GM21717 (cell line): ENCODE measurements around the gene CCDC91.
"Not testable (repeated sequence)": the region's sequence is repeated elsewhere in the genome, so short reads cannot be mapped to it uniquely, and the experiment has no call there.

Experiments used
- ATAC-seq: cut with Tn5 transposase; IDR thresholded peaks from one replicate; pipeline ENCODE4 v1.9.1; 2021; ENCODE audit warnings: mild to moderate bottlenecking, moderate library complexity; ENCODE audit not compliant: unreplicated experiment

CCDC91 gene

GRCh38 chr12:28231248-28231647, 41.0 kb downstream of the CCDC91 start:
- no peak for ATAC-seq

DNA sequence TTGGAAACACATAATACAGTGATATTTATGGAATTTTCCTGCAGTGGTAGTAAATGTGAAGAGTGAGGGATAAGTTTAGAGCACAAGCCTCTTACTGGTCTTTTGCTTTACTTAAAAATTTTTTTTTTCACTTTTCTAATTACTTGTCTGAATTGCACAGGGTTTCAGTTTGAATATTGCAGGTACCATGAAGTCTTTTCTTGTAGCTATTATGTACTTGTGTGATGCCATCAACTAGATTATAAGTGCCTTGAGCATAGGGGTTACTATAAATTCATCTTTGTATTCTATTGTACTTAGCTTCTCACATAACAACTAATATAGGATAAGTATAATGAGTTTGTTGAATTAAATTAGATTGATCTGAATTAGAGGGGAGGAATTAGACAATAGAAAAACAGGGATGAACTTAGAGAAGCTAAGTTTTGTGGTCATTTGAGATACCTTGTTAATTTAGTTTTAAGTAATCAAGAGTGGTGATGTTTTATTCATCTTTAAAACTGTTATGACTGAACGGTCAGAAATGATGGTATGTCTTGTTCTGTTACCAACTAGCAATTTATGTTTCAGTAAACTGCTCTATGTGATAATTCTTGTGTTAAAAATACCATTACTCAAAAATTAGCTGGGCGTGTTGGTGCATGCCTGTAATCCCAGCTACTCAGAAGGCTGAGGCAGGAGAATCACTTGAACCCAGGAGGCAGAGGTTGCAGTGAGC, 42.1 kb downstream of the CCDC91 start:
- ATAC-seq = no peak

GRCh38 chr12:28234444-28234843, 44.2 kb downstream of the CCDC91 start:
- no peak for ATAC-seq

GRCh38 chr12:28235015-28235414, 44.8 kb downstream of the CCDC91 start:
- no peak for ATAC-seq

- ATAC-seq = no peak
Observed at GRCh38 chr12:28235985-28236384, 45.7 kb downstream of the CCDC91 start.

GRCh38 chr12:28237423-28237822, 47.2 kb downstream of the CCDC91 start:
- no peak for ATAC-seq

- ATAC-seq = no peak
Observed at GRCh38 chr12:28239918-28240317, 49.7 kb downstream of the CCDC91 start.

DNA sequence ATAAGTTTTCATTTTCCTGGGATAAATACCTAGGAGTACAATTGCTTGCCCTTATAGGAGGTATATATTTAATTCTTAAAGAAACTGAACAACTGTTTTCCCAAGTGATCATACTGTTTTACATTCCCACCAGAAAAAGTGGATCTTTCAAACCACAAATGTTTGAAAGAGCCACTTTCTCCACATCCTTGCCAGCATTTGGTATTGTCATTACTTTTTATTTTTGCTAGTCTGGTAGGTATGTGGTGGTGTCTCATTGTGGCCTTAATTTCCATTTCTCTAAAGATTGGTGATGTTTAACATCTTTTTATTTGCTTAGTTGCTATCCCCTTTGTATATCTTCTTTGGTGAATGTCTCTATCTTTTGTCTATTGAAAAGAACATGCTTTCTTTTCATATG, 50.6 kb downstream of the CCDC91 start:
- ATAC-seq = no peak

- ATAC-seq = no peak
Observed at GRCh38 chr12:28242129-28242495, 51.9 kb downstream of the CCDC91 start.

DNA sequence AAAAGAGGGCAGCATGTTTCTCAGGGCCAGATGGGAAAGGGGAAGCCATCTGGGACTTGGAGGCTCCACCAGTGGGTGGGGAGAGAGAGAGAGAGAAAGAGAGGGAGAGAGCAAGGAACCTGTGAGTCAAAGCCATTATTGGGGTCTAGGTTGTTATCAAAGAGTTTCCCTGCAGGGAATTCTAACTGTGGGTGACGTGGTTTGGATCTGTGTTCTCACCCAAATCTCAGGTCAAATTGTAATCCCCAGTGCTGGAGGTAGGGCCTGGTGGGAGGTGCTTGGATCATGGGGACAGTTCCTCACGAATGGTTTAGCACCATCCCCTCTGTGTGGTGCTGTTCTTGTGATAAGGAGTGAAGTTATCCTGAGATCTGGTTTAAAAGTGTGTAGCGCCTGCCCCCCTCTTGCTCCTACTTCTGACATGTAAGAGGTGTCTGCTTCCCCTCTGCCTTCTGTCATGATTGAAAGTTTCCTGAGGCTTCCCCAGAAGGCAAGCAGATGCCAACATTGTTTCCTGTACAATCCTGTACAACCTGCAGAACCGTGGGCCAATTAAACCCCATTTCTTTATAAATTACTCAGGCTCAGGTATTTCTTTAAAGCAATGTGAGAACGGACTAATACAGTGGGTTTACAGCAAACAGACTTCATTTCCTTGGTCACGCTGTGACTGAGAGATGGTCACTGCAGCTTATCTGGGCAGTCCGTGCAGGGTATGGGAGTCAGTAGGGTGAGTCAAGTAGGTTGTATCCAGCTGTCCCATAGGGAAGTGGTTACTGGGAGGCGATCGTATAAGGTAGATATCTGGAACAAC, 52.4 kb downstream of the CCDC91 start:
- no peak for ATAC-seq

DNA sequence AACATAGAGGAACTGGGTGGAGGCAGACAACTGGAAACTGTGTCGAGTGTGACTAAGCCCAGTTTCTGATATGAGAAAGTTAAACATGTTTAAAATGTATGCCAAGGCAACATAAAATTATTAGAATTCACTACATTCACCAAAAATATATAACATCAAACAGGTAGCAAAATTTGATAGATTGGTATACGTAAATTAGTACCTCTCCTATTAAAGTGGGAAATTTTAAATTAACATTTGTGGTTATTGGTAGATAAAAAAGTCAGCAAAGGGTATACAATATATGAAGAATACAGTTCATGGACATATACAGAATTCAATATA, 53.0 kb downstream of the CCDC91 start:
- no peak for ATAC-seq

- ATAC-seq = no peak
Observed at GRCh38 chr12:28247806-28248205, 57.5 kb downstream of the CCDC91 start.

DNA sequence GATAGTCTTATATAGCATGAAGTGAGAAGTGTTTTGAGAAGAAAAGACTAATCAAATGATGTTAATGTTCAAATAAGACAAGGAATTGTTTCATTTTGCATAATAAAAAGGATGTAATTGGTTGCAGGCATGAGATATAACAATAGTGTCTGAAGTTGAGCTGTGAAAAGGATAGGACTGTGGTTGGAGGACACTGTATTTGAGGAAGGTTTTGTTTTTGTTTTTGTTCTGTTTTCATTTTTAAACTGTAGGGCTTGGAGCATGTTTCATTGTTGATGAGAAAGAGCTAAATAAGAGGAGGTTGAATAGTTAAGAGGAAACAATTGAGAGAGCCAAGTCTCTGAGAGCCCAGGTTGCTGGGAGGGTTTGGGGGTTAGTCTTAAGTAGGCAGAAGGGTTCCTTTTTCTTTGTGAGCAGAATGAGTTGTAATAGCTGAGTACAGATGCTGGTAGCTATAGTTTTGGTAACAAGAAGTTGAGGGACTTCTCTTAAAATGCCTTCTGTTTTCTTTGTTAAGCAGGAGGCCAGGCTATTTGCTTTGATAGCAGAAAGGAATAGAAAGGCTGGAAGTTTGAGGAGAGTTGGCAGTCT, 58.4 kb downstream of the CCDC91 start:
- no peak for ATAC-seq

DNA sequence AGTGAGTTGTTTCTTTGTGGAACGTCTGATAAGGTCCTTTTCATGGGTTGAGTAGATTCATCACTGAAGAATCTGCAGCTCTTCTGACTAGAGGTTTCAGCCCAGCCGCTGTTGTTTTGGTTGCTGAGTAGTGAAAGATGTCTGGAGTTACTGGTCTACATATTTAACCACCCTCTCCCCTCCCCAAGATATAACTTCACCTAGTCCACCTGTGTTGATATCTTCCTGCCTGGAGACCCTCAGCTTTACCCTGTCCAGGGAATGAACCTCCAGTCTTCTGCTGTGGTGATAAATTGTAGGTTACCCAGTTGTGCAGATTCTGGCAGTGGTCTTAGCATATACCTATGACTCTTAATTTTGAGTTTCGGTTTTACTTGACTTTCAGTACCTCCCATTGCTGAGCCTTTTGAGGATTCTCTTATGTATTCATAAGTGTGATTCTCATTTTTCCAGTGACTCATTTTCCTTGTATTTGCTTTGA, 62.9 kb downstream of the CCDC91 start:
- peak; percentile 96 for ATAC-seq

DNA sequence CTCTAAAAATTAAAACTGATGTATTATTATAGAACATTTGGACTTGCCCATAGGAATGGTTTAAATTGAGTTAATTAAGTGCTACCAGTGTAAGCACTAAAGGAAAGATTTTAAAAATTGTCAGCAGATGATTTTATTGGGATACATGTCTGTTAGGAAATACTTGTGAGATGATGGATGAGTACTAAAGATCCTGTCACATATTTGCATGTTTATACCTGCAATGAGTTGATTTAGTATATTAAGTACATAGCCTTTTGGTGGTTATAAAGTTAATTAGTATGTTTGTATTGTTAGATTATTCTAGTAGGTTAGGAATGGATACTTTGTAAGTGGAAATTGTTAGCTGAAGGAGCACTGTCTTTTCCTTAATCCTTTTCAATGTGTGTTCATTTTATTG, 67.2 kb downstream of the CCDC91 start:
- ATAC-seq = no peak

DNA sequence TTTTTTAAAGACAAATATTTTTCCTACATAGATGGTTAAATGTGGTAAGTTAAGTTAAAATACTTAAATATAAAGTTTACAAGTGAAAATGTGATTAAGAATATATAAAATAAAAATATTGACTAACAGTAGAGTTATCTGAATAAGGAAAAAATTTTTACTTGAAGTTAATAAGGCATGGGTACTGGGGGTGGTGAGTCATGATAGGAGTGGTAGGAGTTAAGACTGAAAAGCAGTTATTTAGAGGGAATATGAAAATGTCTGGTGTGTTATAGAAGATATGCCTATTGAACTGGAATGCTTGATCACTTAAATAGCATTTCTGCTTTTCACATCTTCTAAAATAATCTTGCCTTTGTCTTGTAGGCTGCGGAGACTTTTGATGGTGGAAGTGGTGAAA, 68.7 kb downstream of the CCDC91 start:
- no peak for ATAC-seq

DNA sequence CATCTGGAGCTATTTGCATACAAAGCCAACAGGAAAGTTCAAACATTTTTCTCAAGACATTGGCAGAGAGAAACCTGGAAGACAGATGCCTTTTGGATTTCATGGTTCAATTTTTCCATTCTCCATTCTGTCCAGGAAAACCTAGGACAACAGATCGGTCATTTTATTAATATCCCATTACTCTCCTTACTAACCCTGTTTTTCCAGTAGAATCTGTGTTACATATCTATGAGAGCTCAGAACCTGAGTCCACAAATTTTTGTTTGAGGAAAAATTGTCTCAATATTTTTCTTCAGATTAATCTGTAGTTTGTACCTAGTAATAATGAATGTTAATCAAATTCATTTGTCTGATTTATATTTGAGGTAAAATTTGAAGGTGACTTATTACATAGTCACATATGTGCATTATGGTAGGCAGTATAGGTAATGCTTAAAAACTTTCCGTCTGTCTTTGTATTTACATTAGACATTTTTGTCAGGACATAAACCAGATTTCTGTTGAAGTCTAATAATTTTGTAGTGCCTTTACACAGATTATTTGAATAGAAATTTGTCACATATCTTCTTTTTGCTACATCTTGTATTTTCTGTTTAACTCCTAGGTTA, 75.3 kb downstream of the CCDC91 start:
- ATAC-seq = no peak

- not testable (repeated sequence) for ATAC-seq
Observed at GRCh38 chr12:28267920-28268607, 77.8 kb downstream of the CCDC91 start.

- no peak for ATAC-seq
Observed at GRCh38 chr12:28268608-28269229, 78.5 kb downstream of the CCDC91 start.

GRCh38 chr12:28269851-28270250, 79.6 kb downstream of the CCDC91 start:
- ATAC-seq = no peak

DNA sequence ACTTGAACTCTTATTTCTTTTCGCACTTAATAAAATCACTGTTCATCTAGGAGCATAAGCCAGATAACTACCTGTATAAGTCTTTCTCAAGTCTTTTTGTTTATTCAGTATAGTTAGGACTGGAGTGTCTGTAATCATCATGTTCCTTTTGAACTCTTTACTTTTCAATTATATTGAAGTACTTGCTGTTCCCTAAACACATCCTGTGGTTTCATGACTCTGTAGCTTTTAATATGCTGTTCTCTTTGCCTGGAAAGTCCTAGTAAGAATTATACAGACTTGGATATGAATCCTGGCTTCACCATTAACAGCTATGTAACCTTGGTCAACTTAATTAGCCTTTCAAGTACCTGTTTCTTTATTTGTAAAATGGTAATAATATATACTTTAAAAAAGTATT, 88.2 kb downstream of the CCDC91 start:
- ATAC-seq = no peak
